Cardiac septum (tissue), 1 donor: ENCODE measurements around the gene ACE. TPM values are rescaled to one million over a fixed set of nuclear protein-coding genes. Genes with fewer than 3 reads are reported as not detected.

Experiments used
- DNase-seq: peaks from one replicate; pipeline ENCODE4 v3.0.0-alpha.2; 2020; ENCODE audit warnings: low spot score
- intact Hi-C: fragments of 100-400 bp; cut with DNase I; formaldehyde crosslinking; loops from one replicate; pipeline ENCODE4 v1.14.0; 2022
- total RNA-seq: library from RNA; stranded (reverse); fragmentation: NEBNext Ultra II Directional; extraction: Animal tissue kit (Norgen Biotek cat#: 25700); gene quantifications from one replicate; pipeline ENCODE4 v1.2.1, GENCODE V29; 2021
- donor health status: DM: no; HTN: no; CAD: no.

The ACE gene
- total RNA-seq, 1 donor from 2014 or later, result 11.6 TPM

- no peak for DNase-seq
- intact Hi-C loops, result no loop called here
These were observed 53.1 kb downstream of the ACE start for GRCh38 chr17:63529711-63530556.

GRCh38 chr17:63530557-63531021 lies 53.7 kb downstream of the ACE start:
- intact Hi-C loops, result no loop called here
- DNase-seq, result no peak

- intact Hi-C loops, result no loop called here
- no peak for DNase-seq
These were observed 54.4 kb downstream of the ACE start for GRCh38 chr17:63531022-63531965.

- no peak for DNase-seq
- intact Hi-C loops, result no loop called here
These were observed 56.7 kb downstream of the ACE start for GRCh38 chr17:63533433-63534077.

- intact Hi-C loops, result no loop called here
- no peak for DNase-seq
These were observed 57.3 kb downstream of the ACE start for GRCh38 chr17:63534078-63534570.

GRCh38 chr17:63534816-63535455 lies 58.1 kb downstream of the ACE start:
- no peak for DNase-seq
- intact Hi-C loops, result no loop called here

- intact Hi-C loops, result no loop called here
- no peak for DNase-seq
These were observed 58.8 kb downstream of the ACE start for GRCh38 chr17:63535640-63536039.

GRCh38 chr17:63537001-63537400 lies 60.1 kb downstream of the ACE start:
- intact Hi-C loops, result no loop called here

GRCh38 chr17:63537991-63538692 lies 61.3 kb downstream of the ACE start:
- DNase-seq, result no peak
- intact Hi-C loops, result no loop called here

More at GRCh38 chr17:63537001-63537400, 60.1 kb downstream of the ACE start:
- no peak for DNase-seq

GRCh38 chr17:63538693-63539595 lies 62.1 kb downstream of the ACE start:
- intact Hi-C loops, result no loop called here
- DNase-seq, result no peak

GRCh38 chr17:63540590-63540989 lies 63.7 kb downstream of the ACE start:
- DNase-seq, result no peak
- intact Hi-C loops, result no loop called here

GRCh38 chr17:63542218-63542545 lies 65.3 kb downstream of the ACE start:
- no peak for DNase-seq
- intact Hi-C loops, result no loop called here

GRCh38 chr17:63542942-63543821 lies 66.3 kb downstream of the ACE start:
- intact Hi-C loops, result no loop called here
- no peak for DNase-seq

GRCh38 chr17:63543822-63544420 lies 67.1 kb downstream of the ACE start:
- no peak for DNase-seq
- intact Hi-C loops, result no loop called here

- DNase-seq, result no peak
- intact Hi-C loops, result loop anchor here (5.0 kb wide), 1 partner anchor 102 kb away; no protein-coding TSS in a partner anchor
These were observed 67.8 kb downstream of the ACE start for GRCh38 chr17:63544467-63545301.
